Prostate gland (tissue), 2 donors: ENCODE data around the gene OR2H1. TPM values are rescaled to one million over a fixed set of nuclear protein-coding genes. Genes with fewer than 3 reads are reported as not detected.

Experiments
- DNase-seq: peaks from one replicate; pipeline ENCODE4 v3.0.0-alpha.2; 2019; ENCODE audit warnings: low spot score
- H3K27ac ChIP-seq, 2 donors: fragments of 200-600 bp; sonication (generic); 2 replicates each; pipeline ENCODE4 v1.5.1; 2017 to 2019
- H3K27me3 ChIP-seq: fragments of 200-600 bp; sonication (generic); replicated peaks from 2 replicates; pipeline ENCODE4 v1.5.1; 2019; ENCODE audit not compliant: insufficient read depth
- H3K36me3 ChIP-seq, 2 donors: fragments of 200-600 bp; sonication (generic); 1 replicate in 1 of 2; 2 replicates in 1 of 2; pipeline versions ENCODE4 v1.5.1 to v1.8.1; 2017 to 2019
- H3K4me1 ChIP-seq: fragments of 200-600 bp; sonication (generic); replicated peaks from 2 replicates; pipeline ENCODE4 v1.5.1; 2019
- H3K4me3 ChIP-seq, 2 donors: fragments of 200-600 bp; sonication (generic); 2 replicates each; pipeline ENCODE4 v1.5.1; 2017 to 2019
- H3K9me3 ChIP-seq: fragments of 200-600 bp; sonication (generic); 2 replicates; pipeline ENCODE4 v1.5.1; 2017
- POLR2A ChIP-seq: fragments of 450-650 bp; IDR thresholded peaks from one replicate; pipeline ENCODE4 v1.6.1; 2016; ENCODE audit warnings: antibody characterized with exemption, mild to moderate bottlenecking
- POLR2AphosphoS5 ChIP-seq: sonication (generic); formaldehyde crosslinking; IDR thresholded peaks from one replicate; pipeline ENCODE4 v1.6.1; 2017; ENCODE audit warnings: antibody characterized with exemption
- WGBS: methylation state at CpG from one replicate; pipeline ENCODE4 v1.1.5; 2018; 5-methylcytosine and 5-hydroxymethylcytosine counted together
- intact Hi-C: fragments of 100-400 bp; cut with DNase I; formaldehyde crosslinking; loops from one replicate; pipeline ENCODE4 v1.14.2; 2022
- total RNA-seq, 2 donors: library from RNA; depleted of rRNA; stranded (reverse); fragments of >200 nt; gene quantifications; one replicate each; pipeline ENCODE4 v1.1.0, GENCODE V29; 2016
- TF ChIP-seq, protein P1 (sequence below), 4 experiments: fragments of 200-600 bp in 2 of 4; fragments of 450-650 bp in 2 of 4; sonication (generic) in 2 of 4; IDR thresholded peaks; 1 replicate in 3 of 4; 2 replicates in 1 of 4; pipeline ENCODE4 v1.5.1; 2016 to 2019; ENCODE audit warnings: antibody characterized with exemption in 4 of 4, mild to moderate bottlenecking in 2 of 4, moderate library complexity in 2 of 4

OR2H1 gene
- total RNA-seq = 1 to 10 TPM in 1 of 2 donors, not detected in 1; 1.1 TPM

GRCh38 chr6:29456971-29457370, at the start of gene OR2H1, which contains the start of gene OR11A1:
TSS of gene OR2H1 (plus strand) at chr6:29457155. CDS start at chr6:29461770, 4,615 bp downstream.
TSS of gene OR11A1 (minus strand) at chr6:29457071. CDS start at chr6:29427641, 29,430 bp downstream.
- no peak for TF ChIP-seq POLR2AphosphoS5
- Histone ChIP-seq H3K36me3 (no peaks in the 10 kb centered on the region), H3K27ac (no peak within 1 kb of the TSS), H3K4me3 (no peak within 1 kb of the TSS), H3K27me3 (no peaks in the 10 kb centered on the region), H3K9me3 (no peaks in the 10 kb centered on the region), H3K4me1 (no peaks in the 10 kb centered on the region)
- WGBS = 45% methylated on average over 2 of the region's 2 CpGs
- intact Hi-C loops = no loop called here
- DNase-seq = no peak

DNA sequence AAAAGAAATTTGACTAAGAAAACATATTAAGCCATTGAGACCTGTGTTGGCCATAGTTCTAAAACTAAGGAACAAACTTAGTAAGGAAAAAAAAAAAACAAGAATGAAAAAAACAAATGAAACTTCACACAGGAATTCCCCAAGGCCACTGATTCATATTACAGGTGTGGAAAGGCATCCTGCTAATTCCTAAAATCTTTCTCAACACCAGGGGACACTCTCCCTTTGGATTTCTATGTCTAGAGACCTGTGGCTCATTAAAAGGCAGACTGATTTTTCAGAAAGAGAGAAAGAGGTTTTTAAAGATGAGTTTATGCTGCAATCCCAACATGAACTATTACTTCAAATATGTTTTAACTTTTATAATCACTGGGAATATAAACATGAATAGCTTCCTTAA, 42.4 kb upstream of the OR2H1 start, which contains the start of gene OR12D1:
TSS of gene OR12D1 (plus strand) at position 341 of the 400 bp plus-strand sequence.
- TF ChIP-seq POLR2AphosphoS5 = no peak
- TF ChIP-seq, protein P1, sequence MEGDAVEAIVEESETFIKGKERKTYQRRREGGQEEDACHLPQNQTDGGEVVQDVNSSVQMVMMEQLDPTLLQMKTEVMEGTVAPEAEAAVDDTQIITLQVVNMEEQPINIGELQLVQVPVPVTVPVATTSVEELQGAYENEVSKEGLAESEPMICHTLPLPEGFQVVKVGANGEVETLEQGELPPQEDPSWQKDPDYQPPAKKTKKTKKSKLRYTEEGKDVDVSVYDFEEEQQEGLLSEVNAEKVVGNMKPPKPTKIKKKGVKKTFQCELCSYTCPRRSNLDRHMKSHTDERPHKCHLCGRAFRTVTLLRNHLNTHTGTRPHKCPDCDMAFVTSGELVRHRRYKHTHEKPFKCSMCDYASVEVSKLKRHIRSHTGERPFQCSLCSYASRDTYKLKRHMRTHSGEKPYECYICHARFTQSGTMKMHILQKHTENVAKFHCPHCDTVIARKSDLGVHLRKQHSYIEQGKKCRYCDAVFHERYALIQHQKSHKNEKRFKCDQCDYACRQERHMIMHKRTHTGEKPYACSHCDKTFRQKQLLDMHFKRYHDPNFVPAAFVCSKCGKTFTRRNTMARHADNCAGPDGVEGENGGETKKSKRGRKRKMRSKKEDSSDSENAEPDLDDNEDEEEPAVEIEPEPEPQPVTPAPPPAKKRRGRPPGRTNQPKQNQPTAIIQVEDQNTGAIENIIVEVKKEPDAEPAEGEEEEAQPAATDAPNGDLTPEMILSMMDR (IDR thresholded peaks at IDR 0.05) = no peak
- Histone ChIP-seq H3K27me3 (no peaks in the 10 kb centered on the region), H3K9me3 (no peaks in the 10 kb centered on the region), H3K4me1 (no peaks in the 10 kb centered on the region), H3K36me3 (no peaks in the 10 kb centered on the region), H3K4me3 (no peak within 1 kb of the TSS), H3K27ac (no peak within 1 kb of the TSS)
- DNase-seq = no peak
- intact Hi-C loops = no loop called here

DNA sequence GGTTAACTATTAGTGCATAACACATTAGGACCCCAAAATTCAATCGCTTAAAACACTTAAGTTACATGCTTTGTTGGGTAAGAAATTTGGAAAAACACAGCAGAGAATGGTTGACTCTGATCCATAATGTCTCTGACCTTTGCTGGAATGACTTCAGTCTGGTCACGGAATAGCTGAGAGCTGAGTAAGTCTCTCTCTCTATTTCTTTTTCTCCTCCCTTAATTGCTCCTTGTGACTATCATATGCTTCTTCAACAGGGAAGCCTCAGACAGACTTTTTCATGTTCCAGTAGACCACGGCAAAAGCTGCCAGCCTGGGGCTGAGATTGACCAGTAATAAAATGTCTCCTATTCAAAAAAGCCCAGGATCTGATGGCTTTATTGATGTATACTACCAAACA, 37.4 kb upstream of the OR2H1 start:
- Histone ChIP-seq H3K4me1 (no peaks in the 10 kb centered on the region), H3K4me3 (no peak overlapping the region), H3K27me3 (no peaks in the 10 kb centered on the region), H3K36me3 (no peaks in the 10 kb centered on the region), H3K9me3 (no peaks in the 10 kb centered on the region), H3K27ac (no peak overlapping the region)
- intact Hi-C loops = no loop called here
- no peak for DNase-seq
- 42% methylated on average over 3 of the region's 3 CpGs for WGBS
- TF ChIP-seq POLR2A = no peak
- TF ChIP-seq POLR2AphosphoS5 = no peak
- TF ChIP-seq, protein P1 (IDR thresholded peaks at IDR 0.05) = no peak

DNA sequence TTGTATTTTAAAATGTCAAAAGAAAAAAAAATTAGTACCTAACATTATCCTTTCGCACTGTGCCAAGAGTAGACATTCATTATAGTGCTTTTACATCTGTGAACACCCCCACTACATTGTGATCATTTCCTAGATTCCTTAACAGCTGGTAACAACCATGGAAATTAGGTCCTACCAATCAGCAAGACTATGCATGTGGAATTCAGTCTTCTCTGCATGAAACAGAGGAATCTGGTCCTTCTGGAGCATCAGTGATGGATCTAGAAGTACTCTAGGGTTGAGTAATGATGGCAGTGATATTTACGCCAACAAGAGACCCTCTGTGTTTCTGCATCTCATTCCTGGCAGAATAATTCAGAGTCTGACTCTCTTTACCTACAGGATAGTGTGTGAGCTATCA, 32.8 kb upstream of the OR2H1 start:
- intact Hi-C loops = no loop called here
- Histone ChIP-seq H3K36me3 (no peaks in the 10 kb centered on the region), H3K27ac (no peak overlapping the region), H3K27me3 (no peaks in the 10 kb centered on the region), H3K9me3 (no peaks in the 10 kb centered on the region), H3K4me1 (no peaks in the 10 kb centered on the region), H3K4me3 (no peak overlapping the region)
- TF ChIP-seq, protein P1 (IDR thresholded peaks at IDR 0.05) = no peak
- TF ChIP-seq POLR2A = no peak
- TF ChIP-seq POLR2AphosphoS5 = no peak
- WGBS = 84% methylated on average over 2 of the region's 2 CpGs
- DNase-seq = no peak

DNA sequence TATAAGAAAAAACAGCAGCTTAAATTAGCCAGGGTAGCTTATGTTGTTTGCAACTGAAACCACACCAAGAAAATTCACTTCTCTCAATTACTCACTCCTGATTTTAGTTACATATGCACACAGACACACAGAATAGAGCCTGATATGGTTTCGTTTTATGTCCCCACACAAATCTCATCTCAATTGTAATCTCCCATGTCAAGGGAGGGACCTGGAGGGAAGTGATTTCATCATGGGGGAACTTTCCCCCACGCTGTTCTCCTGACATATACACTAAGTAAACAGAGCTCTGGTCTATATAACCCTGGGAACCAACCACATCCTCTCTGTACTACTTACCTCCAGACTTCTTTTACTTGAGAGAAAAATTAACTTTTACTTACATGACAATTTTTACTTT, 32.4 kb upstream of the OR2H1 start:
- H3K9me3 ChIP-seq = no peaks in the 10 kb centered on the region
- DNase-seq = no peak
- 58% methylated on average over 2 of the region's 2 CpGs for WGBS
- no peak for TF ChIP-seq POLR2A
- no peak for TF ChIP-seq POLR2AphosphoS5
- TF ChIP-seq, protein P1 (IDR thresholded peaks at IDR 0.05) = no peak
- no peak overlapping the region for H3K4me3 ChIP-seq
- H3K27me3 ChIP-seq = no peaks in the 10 kb centered on the region
- no peak overlapping the region for H3K27ac ChIP-seq
- H3K36me3 ChIP-seq = no peaks in the 10 kb centered on the region
- H3K4me1 ChIP-seq = no peaks in the 10 kb centered on the region
- intact Hi-C loops = no loop called here
